Stimulated activated CD4-positive, alpha-beta T cell treated with anti-CD3 and anti-CD28 coated beads, Interleukin-12 subunit alpha, Interleukin-12 subunit beta, amount 100 ng/mL, for 24 hours (primary cell): ENCODE results near the gene DOK7.
"Not testable (repeated sequence)": the region's sequence is repeated elsewhere in the genome, so short reads cannot be mapped to it uniquely, and the experiment has no call there.

Experiments
- DNase-seq, 2 experiments: peaks; one replicate each; pipeline ENCODE4 v3.0.0-alpha.2; 2020; ENCODE audit warnings: low read depth in 2 of 2

The DOK7 gene

DNA sequence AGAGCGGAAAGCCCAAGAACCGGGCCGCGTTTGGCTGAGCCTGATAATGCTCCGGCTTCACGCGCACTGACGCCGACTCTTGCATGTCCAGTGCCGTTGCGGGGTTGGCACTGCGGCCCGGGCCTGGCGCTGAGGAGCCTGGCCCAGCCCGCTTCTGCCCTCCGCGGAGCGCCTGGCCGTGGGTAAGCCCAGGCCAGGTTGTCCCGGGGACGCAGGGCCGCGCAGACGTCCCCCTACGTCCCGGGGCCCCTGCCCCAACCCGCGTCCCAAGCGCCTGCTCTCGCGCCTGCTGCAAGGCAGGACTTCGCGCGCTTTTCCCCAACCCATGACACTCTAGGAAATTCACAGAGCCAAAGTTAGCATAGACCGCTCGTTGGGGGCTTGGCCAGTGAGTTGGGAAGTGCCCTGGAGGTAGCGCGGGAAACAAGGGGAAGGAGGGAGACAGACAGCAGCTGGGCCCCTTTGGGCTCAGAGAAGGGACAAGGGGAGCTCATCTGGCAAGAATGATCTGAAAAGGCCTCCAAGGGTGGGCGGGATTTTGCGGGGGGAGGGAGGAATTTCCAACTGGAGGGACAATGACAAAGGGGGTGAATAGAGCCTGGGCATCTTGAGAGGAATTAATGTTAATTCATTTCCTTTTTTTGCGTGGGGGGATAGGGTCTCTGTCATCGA is 69.8 kb downstream of the DOK7 start:
- DNase-seq = no peak

DNA sequence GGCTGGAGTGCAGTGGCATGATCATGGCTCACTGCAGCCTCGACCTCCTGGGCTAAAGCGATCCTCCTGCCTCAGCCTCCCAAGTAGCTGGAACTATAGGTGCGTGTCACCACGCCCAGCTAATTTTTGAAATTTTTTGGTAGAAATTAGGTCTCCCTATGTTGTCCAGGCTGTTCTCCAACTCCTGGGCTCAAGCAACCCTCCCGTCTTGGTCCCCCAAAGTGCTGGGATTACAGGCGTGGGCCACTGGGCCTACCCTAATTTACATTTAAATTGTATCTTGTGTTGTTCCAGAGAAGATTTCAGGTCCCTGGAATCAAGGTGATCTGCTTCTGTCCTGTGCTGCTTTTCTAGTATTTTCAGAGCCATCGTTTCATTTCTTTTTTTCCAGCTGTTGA is 70.3 kb downstream of the DOK7 start:
- no peak for DNase-seq

DNA sequence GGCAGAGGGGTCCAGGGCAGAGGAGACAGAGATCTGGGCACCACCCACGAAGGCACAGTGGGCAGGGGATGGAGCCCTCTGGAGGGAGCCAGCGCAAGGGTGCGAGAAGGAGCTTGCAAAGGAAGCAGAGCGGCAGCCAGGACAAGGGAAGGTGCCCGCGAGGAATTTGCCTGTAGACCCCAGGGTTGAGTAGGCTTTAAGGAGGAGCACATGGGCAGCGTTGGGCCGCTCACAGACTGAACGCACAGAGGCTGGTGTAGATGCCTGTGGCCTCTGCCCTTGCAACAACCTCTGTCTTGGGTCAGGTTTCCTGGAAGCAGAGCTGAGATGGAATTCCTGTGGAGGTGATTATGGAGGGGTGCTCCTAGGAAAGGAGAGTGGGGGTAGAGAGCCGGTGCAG is 72.7 kb downstream of the DOK7 start:
- DNase-seq = not testable (repeated sequence)

DNA sequence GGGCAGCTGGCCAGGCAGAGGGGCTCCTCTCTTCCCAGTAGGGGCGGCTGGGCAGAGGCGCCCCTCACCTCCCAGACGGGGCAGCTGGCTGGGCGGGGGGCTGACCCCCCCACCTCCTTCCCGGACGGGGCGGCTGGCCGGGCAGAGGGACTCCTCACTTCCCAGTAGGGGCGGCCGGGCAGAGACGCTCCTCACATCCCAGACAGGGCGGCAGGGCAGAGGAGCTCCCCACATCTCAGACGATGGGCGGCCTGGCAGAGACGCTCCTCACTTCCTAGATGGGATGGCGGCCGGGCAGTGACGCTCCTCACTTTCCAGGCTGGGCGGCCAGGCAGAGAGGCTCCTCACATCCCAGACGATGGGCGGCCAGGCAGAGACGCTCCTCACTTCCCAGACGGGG is 75.8 kb downstream of the DOK7 start:
- not testable (repeated sequence) for DNase-seq

DNA sequence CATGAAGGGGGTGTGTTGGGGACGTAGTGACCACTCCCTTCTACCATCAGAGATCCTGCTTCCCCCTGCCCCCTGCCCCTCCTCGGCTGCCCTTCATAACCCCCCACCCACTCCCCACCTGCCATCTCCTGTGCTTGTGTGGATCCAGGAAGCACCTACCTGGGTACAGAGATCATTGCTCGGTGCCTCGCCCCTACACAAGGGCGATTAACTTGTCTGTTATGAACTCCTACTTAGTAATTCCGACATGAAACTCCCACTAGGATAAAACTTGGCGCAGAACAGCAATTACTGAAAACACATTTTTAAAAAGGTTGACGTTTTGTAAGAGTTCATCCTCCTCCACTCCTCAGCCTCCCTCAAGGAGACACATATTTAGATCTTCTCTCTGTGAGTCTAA is 80.3 kb downstream of the DOK7 start:
- DNase-seq = not testable (repeated sequence)
